ENCODE data around the gene CCL8. TPM values are rescaled to one million over a fixed set of nuclear protein-coding genes. Genes with fewer than 3 reads are reported as not detected.

CCL8 gene
- total and polyA plus RNA-seq, 2 of the 4 experiments (the other 2 are of a cell fraction): not detected

DNA sequence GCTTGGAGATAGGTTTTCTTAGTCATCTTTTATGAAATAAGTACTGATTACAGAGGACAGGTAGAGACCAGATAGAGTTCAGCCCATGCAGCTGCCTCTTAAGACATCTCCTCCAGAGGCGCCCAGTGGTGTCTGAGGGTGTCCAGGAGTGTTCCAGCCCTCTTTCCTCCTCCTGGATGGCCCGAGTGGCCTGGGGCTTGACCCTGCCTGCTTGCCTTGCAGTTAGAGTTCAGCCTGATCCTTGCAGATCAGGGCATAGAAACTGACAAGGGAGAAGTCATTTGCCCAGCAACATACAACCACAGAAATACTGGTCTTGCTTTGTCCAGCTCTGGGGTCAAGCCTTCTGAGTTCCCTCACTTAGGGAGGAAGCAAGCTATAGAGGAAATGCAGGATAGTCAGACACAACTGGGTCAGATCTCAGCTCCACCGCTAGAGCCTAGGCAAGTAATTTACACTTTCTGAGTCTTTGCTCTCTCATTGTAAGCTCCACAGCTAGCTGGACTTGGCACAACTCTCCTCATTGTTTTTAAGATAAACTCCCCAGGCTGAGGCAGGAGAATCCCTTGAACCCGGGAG is 47.4 kb downstream of the CCL8 start:
- no peak overlapping the region for H4K91ac ChIP-seq (ENCODE audit: insufficient read depth, low read depth, low read length)
- no peaks in the 10 kb centered on the region for H3K4me1 ChIP-seq (ENCODE audit: control insufficient read depth, insufficient read depth, low read length)
- ATAC-seq (ENCODE audit: low read depth) (no peak), DNase-seq (no peak)
- dilution Hi-C loops (cut with HindIII; ENCODE audit: low sequenced_read_pairs, unreplicated experiment): no loop called here
- no peak overlapping the region for H3K9ac ChIP-seq (ENCODE audit: low read depth, low read length)
- intact Hi-C loops (cut with micrococcal nuclease): no loop called here
- H3K18ac ChIP-seq (ENCODE audit: low read depth, low read length): no peak overlapping the region
- H2AK9ac ChIP-seq (replicated peaks; ENCODE audit: low read depth, low read length, poor library complexity): no peak overlapping the region
- no peak overlapping the region for H3K4ac ChIP-seq (ENCODE audit: low read depth, low read length)
- no peak overlapping the region for H4K5ac ChIP-seq (ENCODE audit: low read depth, low read length)
- H3K27ac ChIP-seq (ENCODE audit: insufficient read depth, low read length): no peak overlapping the region
- H3K14ac ChIP-seq (replicated peaks; ENCODE audit: low read depth, low read length): no peak overlapping the region
- no peak overlapping the region for H3K4me3 ChIP-seq (ENCODE audit: insufficient read depth, low read depth, low read length)
- H2BK120ac ChIP-seq (ENCODE audit: low read depth, low read length): no peak overlapping the region
- no peak overlapping the region for H3K56ac ChIP-seq (ENCODE audit: extremely low read depth, insufficient read depth, low read length)
- no peak overlapping the region for H4K8ac ChIP-seq (ENCODE audit: low read depth in 2 of 2, low read length in 2 of 2)
- TF ChIP-seq, protein P1, sequence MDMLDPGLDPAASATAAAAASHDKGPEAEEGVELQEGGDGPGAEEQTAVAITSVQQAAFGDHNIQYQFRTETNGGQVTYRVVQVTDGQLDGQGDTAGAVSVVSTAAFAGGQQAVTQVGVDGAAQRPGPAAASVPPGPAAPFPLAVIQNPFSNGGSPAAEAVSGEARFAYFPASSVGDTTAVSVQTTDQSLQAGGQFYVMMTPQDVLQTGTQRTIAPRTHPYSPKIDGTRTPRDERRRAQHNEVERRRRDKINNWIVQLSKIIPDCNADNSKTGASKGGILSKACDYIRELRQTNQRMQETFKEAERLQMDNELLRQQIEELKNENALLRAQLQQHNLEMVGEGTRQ (IDR thresholded peaks at IDR 0.05; ENCODE audit: low read depth, low read length): no peak
- TF ChIP-seq, protein P2, sequence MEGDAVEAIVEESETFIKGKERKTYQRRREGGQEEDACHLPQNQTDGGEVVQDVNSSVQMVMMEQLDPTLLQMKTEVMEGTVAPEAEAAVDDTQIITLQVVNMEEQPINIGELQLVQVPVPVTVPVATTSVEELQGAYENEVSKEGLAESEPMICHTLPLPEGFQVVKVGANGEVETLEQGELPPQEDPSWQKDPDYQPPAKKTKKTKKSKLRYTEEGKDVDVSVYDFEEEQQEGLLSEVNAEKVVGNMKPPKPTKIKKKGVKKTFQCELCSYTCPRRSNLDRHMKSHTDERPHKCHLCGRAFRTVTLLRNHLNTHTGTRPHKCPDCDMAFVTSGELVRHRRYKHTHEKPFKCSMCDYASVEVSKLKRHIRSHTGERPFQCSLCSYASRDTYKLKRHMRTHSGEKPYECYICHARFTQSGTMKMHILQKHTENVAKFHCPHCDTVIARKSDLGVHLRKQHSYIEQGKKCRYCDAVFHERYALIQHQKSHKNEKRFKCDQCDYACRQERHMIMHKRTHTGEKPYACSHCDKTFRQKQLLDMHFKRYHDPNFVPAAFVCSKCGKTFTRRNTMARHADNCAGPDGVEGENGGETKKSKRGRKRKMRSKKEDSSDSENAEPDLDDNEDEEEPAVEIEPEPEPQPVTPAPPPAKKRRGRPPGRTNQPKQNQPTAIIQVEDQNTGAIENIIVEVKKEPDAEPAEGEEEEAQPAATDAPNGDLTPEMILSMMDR (conservative IDR thresholded peaks at IDR 0.05; ENCODE audit: low read depth, low read length): no peak
- no peak for TF ChIP-seq SMC3 (IDR thresholded peaks at IDR 0.05; ENCODE audit: low read depth, low read length)
- no peaks in the 10 kb centered on the region for H4K20me1 ChIP-seq (ENCODE audit: insufficient read depth, low read length)
- in situ Hi-C loops (cut with MboI; ENCODE audit: low sequenced_read_pairs): loop anchor here (10.0 kb wide), 1 partner anchor 592 kb away; no protein-coding TSS in a partner anchor
- H3K4me2 ChIP-seq (ENCODE audit: low read depth, low read length): no peak overlapping the region
- ChIA-PET CTCF (interaction anchor here (0.7 kb wide), 1 partner anchor 236 kb away, joined by 3 read pairs; no protein-coding TSS in a partner anchor), POLR2A (ENCODE audit: unreplicated experiment) (no interaction called here)
- no peak overlapping the region for H2BK5ac ChIP-seq (ENCODE audit: low read depth, low read length, poor library complexity, severe bottlenecking)
- H3K79me1 ChIP-seq (ENCODE audit: low read depth in 1 of 2, low read length in 2 of 2): no peaks in the 10 kb centered on the region
- no peak overlapping the region for H3K23ac ChIP-seq (ENCODE audit: low read depth, low read length)
- no TSS peak for BruUV-seq (replicated peaks)
- no peak overlapping the region for H2AFZ ChIP-seq (replicated peaks; ENCODE audit: low read length, poor library complexity)
- H2AK5ac ChIP-seq (ENCODE audit: low read depth, low read length): no peak overlapping the region
- WGBS, 2 experiments (ENCODE audit: extremely low coverage in 2 of 2, insufficient read length in 1 of 2): no CpG with 5 or more reads among the region's 4 CpGs
- no peaks in the 10 kb centered on the region for H3K9me3 ChIP-seq (ENCODE audit: control insufficient read depth, insufficient read depth, low read length)
- peaks cover 23% of the 10 kb centered on the region for H3K27me3 ChIP-seq (ENCODE audit: control insufficient read depth, insufficient read depth, low read length)
- no peaks in the 10 kb centered on the region for H3K36me3 ChIP-seq (ENCODE audit: control insufficient read depth, insufficient read depth, low read length)
- H3K9me1 ChIP-seq (ENCODE audit: insufficient read depth, low read length): no peaks in the 10 kb centered on the region
- H2BK15ac ChIP-seq (ENCODE audit: low read depth, low read length): no peak overlapping the region
- H2BK20ac ChIP-seq (ENCODE audit: low read depth, low read length): no peak overlapping the region

Measured in IMR-90 (cell line).